HCT116 (cell line): ENCODE measurements around the gene CDH22. TPM values are rescaled to one million over a fixed set of nuclear protein-coding genes. Genes with fewer than 3 reads are reported as not detected.

Experiments
- ATAC-seq: fragments of 200-7000 bp; cut with Tn5 transposase; 2 replicates; pipeline ENCODE4 v1.9.1; 2020; ENCODE audit warnings: mild to moderate bottlenecking, moderate library complexity
- BruUV-seq: library from RNA; stranded (reverse); fragments of 400-500 nt; replicated peaks from 2 replicates; lab custom pipeline; 2021; lab: Mats Ljungman, UMichigan
- CTCF ChIA-PET: fragments of 300-600 bp; sonication (Branson Sonifier 250); formaldehyde crosslinking; loops from one replicate; lab custom pipeline; 2021; ENCODE audit warnings: antibody characterized with exemption; lab: Charles Lee
- POLR2A ChIA-PET: fragments of 300-600, 350-600 bp; sonication (Branson Sonifier 250); formaldehyde crosslinking; loops from one replicate; lab custom pipeline; 2021; ENCODE audit warnings: antibody characterized with exemption; lab: Charles Lee
- RAD21 ChIA-PET, 2 experiments: fragments of 300-600 bp; sonication (Branson Sonifier 250); formaldehyde crosslinking; loops; one replicate each; lab custom pipeline; 2023; ENCODE audit warnings: low total read pairs in 2 of 2; ENCODE audit not compliant: uncharacterized antibody in 2 of 2, unreplicated experiment in 2 of 2, low non-redundant PET in 1 of 2; lab: Charles Lee
- DNase-seq: peaks from one replicate; pipeline ENCODE4 v3.0.0-alpha.2; 2010; ENCODE audit warnings: low read depth, low spot score
- H2AFZ ChIP-seq: fragments of 200-600 bp; shearing (Covaris generic), sonication (generic); 2 replicates; pipeline ENCODE4 v1.6.1; 2017; ENCODE audit warnings: low read depth, mixed run types, mixed read lengths, antibody characterized with exemption, low read length; ENCODE audit not compliant: poor library complexity, severe bottlenecking
- H3K27ac ChIP-seq: 2 replicates; pipeline ENCODE4 v1.5.1; 2012; ENCODE audit warnings: low read depth, low read length
- H3K27me3 ChIP-seq: fragments of 200-600 bp; sonication (generic); 2 replicates; pipeline ENCODE4 v1.6.1; 2016; ENCODE audit warnings: mixed run types, low read length, mixed read lengths; ENCODE audit not compliant: insufficient read depth
- H3K36me3 ChIP-seq, 2 experiments: fragments of 200-500 bp in 1 of 2; fragments of 200-600 bp in 1 of 2; sonication (Bioruptor generic) in 1 of 2; sonication (generic) in 1 of 2; 2 replicates each; pipeline versions ENCODE4 v1.5.1 to v1.6.1; 2014 to 2016; ENCODE audit warnings: low read length in 2 of 2, inconsistent platforms in 1 of 2, mixed read lengths in 1 of 2, mixed run types in 1 of 2; ENCODE audit not compliant: insufficient read depth in 2 of 2, control insufficient read depth in 1 of 2
- H3K4me1 ChIP-seq, 2 experiments: fragments of 200-600 bp in 1 of 2; sonication (generic) in 1 of 2; 2 replicates each; pipeline versions ENCODE4 v1.5.1 to v1.6.1; 2012 to 2017; ENCODE audit warnings: low read length in 2 of 2, inconsistent platforms in 1 of 2, mild to moderate bottlenecking in 1 of 2, mixed read lengths in 1 of 2, mixed run types in 1 of 2, moderate library complexity in 1 of 2; ENCODE audit not compliant: insufficient read depth in 2 of 2, control insufficient read depth in 1 of 2
- H3K4me2 ChIP-seq: fragments of 200-600 bp; sonication (generic); 2 replicates; pipeline ENCODE4 v1.6.1; 2017; ENCODE audit warnings: mixed run types, low read length, mixed read lengths
- H3K4me3 ChIP-seq, 2 experiments: fragments of 200-600 bp in 1 of 2; sonication (generic) in 1 of 2; replicated peaks in 1 of 2; 2 replicates each; pipeline ENCODE4 v1.5.1; 2011 to 2016; ENCODE audit warnings: low read length in 2 of 2, control low read depth in 1 of 2, low read depth in 1 of 2, mild to moderate bottlenecking in 1 of 2, mixed read lengths in 1 of 2, mixed run types in 1 of 2
- H3K79me2 ChIP-seq: fragments of 200-600 bp; sonication (generic); 2 replicates; pipeline ENCODE4 v1.6.1; 2017; ENCODE audit warnings: mild to moderate bottlenecking, mixed run types, low read length, moderate library complexity, mixed read lengths; ENCODE audit not compliant: insufficient read depth
- H3K9ac ChIP-seq: fragments of 200-600 bp; sonication (generic); 2 replicates; pipeline ENCODE4 v1.6.1; 2016; ENCODE audit warnings: low read length, mixed read lengths
- H3K9me2 ChIP-seq: fragments of 200-600 bp; sonication (generic), shearing (Covaris generic); 2 replicates; pipeline ENCODE4 v1.6.1; 2017; ENCODE audit warnings: mixed run types, mild to moderate bottlenecking, moderate library complexity; ENCODE audit not compliant: insufficient read depth
- H3K9me3 ChIP-seq, 2 experiments: fragments of 200-500 bp in 1 of 2; fragments of 200-600 bp in 1 of 2; sonication (Bioruptor generic) in 1 of 2; sonication (generic) in 1 of 2; 2 replicates each; pipeline ENCODE4 v1.6.1; 2014 to 2017; ENCODE audit warnings: low read length in 2 of 2, mixed read lengths in 2 of 2, inconsistent platforms in 1 of 2, low read depth in 1 of 2, mild to moderate bottlenecking in 1 of 2, mixed run types in 1 of 2, moderate library complexity in 1 of 2; ENCODE audit not compliant: control insufficient read depth in 1 of 2, insufficient read depth in 1 of 2
- H4K20me1 ChIP-seq: fragments of 200-600 bp; sonication (generic), shearing (Covaris generic); 2 replicates; pipeline ENCODE4 v1.6.1; 2017; ENCODE audit warnings: mixed run types, mild to moderate bottlenecking, moderate library complexity; ENCODE audit not compliant: insufficient read depth
- CBX3 ChIP-seq: IDR thresholded peaks from 2 replicates; pipeline ENCODE4 v1.6.1; 2012; ENCODE audit warnings: low read depth
- CEBPB ChIP-seq: IDR thresholded peaks from 2 replicates; pipeline ENCODE4 v1.6.1; 2012; ENCODE audit warnings: low read depth
- CTCF ChIP-seq, 3 experiments: fragments of 200-600 bp in 1 of 3; sonication (generic) in 1 of 3; IDR thresholded peaks in 2 of 3; conservative IDR thresholded peaks in 1 of 3; 2 replicates each; pipeline ENCODE4 v1.5.1; 2012 to 2017; ENCODE audit warnings: low read depth in 2 of 3, low read length in 2 of 3, antibody characterized with exemption in 1 of 3, borderline replicate concordance in 1 of 3, control low read depth in 1 of 3, mild to moderate bottlenecking in 1 of 3, mixed read lengths in 1 of 3, mixed run types in 1 of 3, moderate library complexity in 1 of 3; ENCODE audit not compliant: insufficient read depth in 1 of 3
- EGR1 ChIP-seq: IDR thresholded peaks from 2 replicates; pipeline ENCODE4 v1.6.1; 2012; ENCODE audit warnings: low read depth
- ELF1 ChIP-seq: IDR thresholded peaks from 2 replicates; pipeline ENCODE4 v1.6.1; 2012; ENCODE audit warnings: low read depth, borderline replicate concordance
- EZH2 ChIP-seq: fragments of 200-600 bp; sonication (generic); IDR thresholded peaks from 2 replicates; pipeline ENCODE4 v1.6.1; 2017; ENCODE audit warnings: antibody characterized with exemption, mixed run types
- EZH2phosphoT487 ChIP-seq: fragments of 200-600 bp; IDR thresholded peaks from 2 replicates; pipeline ENCODE4 v1.6.1; 2018; ENCODE audit warnings: antibody characterized with exemption, borderline replicate concordance
- FOSL1 ChIP-seq: IDR thresholded peaks from 2 replicates; pipeline ENCODE4 v1.6.1; 2012; ENCODE audit warnings: low read depth
- POLR2AphosphoS5 ChIP-seq: IDR thresholded peaks from 2 replicates; pipeline ENCODE4 v1.6.1; 2011; ENCODE audit warnings: mild to moderate bottlenecking, low read depth, low read length, moderate library complexity
- RAD21 ChIP-seq: IDR thresholded peaks from 2 replicates; pipeline ENCODE4 v1.6.1; 2012; ENCODE audit warnings: low read depth, mild to moderate bottlenecking
- SIN3A ChIP-seq: IDR thresholded peaks from 2 replicates; pipeline ENCODE4 v1.6.1; 2012; ENCODE audit warnings: low read depth
- SP1 ChIP-seq: IDR thresholded peaks from 2 replicates; pipeline ENCODE4 v1.6.1; 2012; ENCODE audit warnings: low read depth
- TCF7L2 ChIP-seq: IDR thresholded peaks from 2 replicates; pipeline ENCODE4 v1.7.0; 2011; ENCODE audit warnings: borderline replicate concordance, inconsistent platforms; ENCODE audit not compliant: insufficient read depth, insufficient read length; ENCODE audit errors: extremely low read depth
- YY1 ChIP-seq: IDR thresholded peaks from 2 replicates; pipeline ENCODE4 v1.6.1; 2011; ENCODE audit warnings: low read length, low read depth, moderate library complexity, mild to moderate bottlenecking; ENCODE audit not compliant: insufficient replicate concordance; ENCODE audit errors: extremely low read depth
- ZBTB33 ChIP-seq: IDR thresholded peaks from 2 replicates; pipeline ENCODE4 v1.6.1; 2011; ENCODE audit warnings: mild to moderate bottlenecking, low read length, moderate library complexity; ENCODE audit not compliant: insufficient replicate concordance; ENCODE audit errors: extremely low read depth
- ZFX ChIP-seq: fragments of 450-650 bp; IDR thresholded peaks from 2 replicates; pipeline ENCODE4 v1.6.1; 2017
- ZNF274 ChIP-seq: fragments of 200-500 bp; sonication (Bioruptor generic); IDR thresholded peaks from 2 replicates; pipeline ENCODE4 v1.6.1; 2014; ENCODE audit warnings: mild to moderate bottlenecking, low read depth, low read length, inconsistent platforms
- intact Hi-C: fragments of 100-400 bp; cut with micrococcal nuclease; formaldehyde crosslinking; loops from 2 replicates; pipeline ENCODE4 v1.10.0; 2022
- total RNA-seq: library from RNA; stranded (reverse); gene quantifications from one replicate; pipeline ENCODE4 v1.2.1, GENCODE V29; 2021; ENCODE audit not compliant: unreplicated experiment
- TF ChIP-seq, protein P1 (sequence below): IDR thresholded peaks from 2 replicates; pipeline ENCODE4 v1.6.1; 2012; ENCODE audit warnings: low read depth
- TF ChIP-seq, protein P2 (sequence below): IDR thresholded peaks from 2 replicates; pipeline ENCODE4 v1.6.1; 2012
- TF ChIP-seq, protein P3 (sequence below): IDR thresholded peaks from 2 replicates; pipeline ENCODE4 v1.6.1; 2012

The CDH22 gene
- total RNA-seq, 1 experiment from 2014 or later: 1.8 TPM

- Histone ChIP-seq H3K9me2 (no peaks in the 10 kb centered on the region), H3K79me2 (peaks cover 6% of the 10 kb centered on the region; the same call in 1 of the 2 replicates), H4K20me1 (no peaks in the 10 kb centered on the region), H3K9me3 (no peaks in the 10 kb centered on the region), H3K27me3 (no peaks in the 10 kb centered on the region), H3K4me1 (0 out of 4 replicates have a peak, but pooled peaks cover 0 to under 1% of the 10 kb centered on the region in 2 experiments), H3K36me3 (peaks cover 2 to 9% of the 10 kb centered on the region in 2 experiments; a peak in 1 of 4 replicates), H3K4me3 (no peak overlapping the region), H3K9ac (no peak overlapping the region), H3K27ac (no peak overlapping the region), H2AFZ (no peak overlapping the region), H3K4me2 (no peak overlapping the region)
- no peak for TF ChIP-seq CTCF (IDR thresholded peaks at IDR 0.05 in 2 of 3, conservative IDR thresholded peaks at IDR 0.05 in 1 of 3; ENCODE audit: borderline replicate concordance in 1 of 3, insufficient read depth in 1 of 3, low read depth in 2 of 3, low read length in 2 of 3)
- no peak for TF ChIP-seq EZH2
- TF ChIP-seq, protein P1, sequence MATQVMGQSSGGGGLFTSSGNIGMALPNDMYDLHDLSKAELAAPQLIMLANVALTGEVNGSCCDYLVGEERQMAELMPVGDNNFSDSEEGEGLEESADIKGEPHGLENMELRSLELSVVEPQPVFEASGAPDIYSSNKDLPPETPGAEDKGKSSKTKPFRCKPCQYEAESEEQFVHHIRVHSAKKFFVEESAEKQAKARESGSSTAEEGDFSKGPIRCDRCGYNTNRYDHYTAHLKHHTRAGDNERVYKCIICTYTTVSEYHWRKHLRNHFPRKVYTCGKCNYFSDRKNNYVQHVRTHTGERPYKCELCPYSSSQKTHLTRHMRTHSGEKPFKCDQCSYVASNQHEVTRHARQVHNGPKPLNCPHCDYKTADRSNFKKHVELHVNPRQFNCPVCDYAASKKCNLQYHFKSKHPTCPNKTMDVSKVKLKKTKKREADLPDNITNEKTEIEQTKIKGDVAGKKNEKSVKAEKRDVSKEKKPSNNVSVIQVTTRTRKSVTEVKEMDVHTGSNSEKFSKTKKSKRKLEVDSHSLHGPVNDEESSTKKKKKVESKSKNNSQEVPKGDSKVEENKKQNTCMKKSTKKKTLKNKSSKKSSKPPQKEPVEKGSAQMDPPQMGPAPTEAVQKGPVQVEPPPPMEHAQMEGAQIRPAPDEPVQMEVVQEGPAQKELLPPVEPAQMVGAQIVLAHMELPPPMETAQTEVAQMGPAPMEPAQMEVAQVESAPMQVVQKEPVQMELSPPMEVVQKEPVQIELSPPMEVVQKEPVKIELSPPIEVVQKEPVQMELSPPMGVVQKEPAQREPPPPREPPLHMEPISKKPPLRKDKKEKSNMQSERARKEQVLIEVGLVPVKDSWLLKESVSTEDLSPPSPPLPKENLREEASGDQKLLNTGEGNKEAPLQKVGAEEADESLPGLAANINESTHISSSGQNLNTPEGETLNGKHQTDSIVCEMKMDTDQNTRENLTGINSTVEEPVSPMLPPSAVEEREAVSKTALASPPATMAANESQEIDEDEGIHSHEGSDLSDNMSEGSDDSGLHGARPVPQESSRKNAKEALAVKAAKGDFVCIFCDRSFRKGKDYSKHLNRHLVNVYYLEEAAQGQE: no peak
- TF ChIP-seq SIN3A: no peak
- no peak for TF ChIP-seq ELF1
- TF ChIP-seq EGR1: no peak
- TF ChIP-seq RAD21: no peak
- TF ChIP-seq, protein P2, sequence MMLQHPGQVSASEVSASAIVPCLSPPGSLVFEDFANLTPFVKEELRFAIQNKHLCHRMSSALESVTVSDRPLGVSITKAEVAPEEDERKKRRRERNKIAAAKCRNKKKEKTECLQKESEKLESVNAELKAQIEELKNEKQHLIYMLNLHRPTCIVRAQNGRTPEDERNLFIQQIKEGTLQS: no peak
- no peak for TF ChIP-seq CBX3
- no peak for TF ChIP-seq ZFX
- TF ChIP-seq ZBTB33: no peak
- TF ChIP-seq CEBPB: no peak
- TF ChIP-seq EZH2phosphoT487: no peak
- TF ChIP-seq SP1: no peak
- TF ChIP-seq, protein P3, sequence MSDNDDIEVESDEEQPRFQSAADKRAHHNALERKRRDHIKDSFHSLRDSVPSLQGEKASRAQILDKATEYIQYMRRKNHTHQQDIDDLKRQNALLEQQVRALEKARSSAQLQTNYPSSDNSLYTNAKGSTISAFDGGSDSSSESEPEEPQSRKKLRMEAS: no peak
- no peak for TF ChIP-seq FOSL1
- no peak for TF ChIP-seq TCF7L2
- no peak for TF ChIP-seq POLR2AphosphoS5
- TF ChIP-seq ZNF274: no peak
- no peak for TF ChIP-seq YY1
- DNase-seq: no peak
- POLR2A ChIA-PET: no interaction called here
- no peak for ATAC-seq
- CTCF ChIA-PET: no interaction called here
- no TSS peak for BruUV-seq
- RAD21 ChIA-PET: no interaction called here
- intact Hi-C loops: no loop called here
Measured at GRCh38 chr20:46355778-46356177, 47.5 kb upstream of the CDH22 start.
